Measurements from ENCODE around the gene ITSN2.

- TF ChIP-seq TP53 (CRISPR knock-in tag; IDR thresholded peaks at IDR 0.05) = no peak
- TF ChIP-seq CTCF (IDR thresholded peaks at IDR 0.05) = no peak
- no peak for TF ChIP-seq SP1 (CRISPR knock-in tag; conservative IDR thresholded peaks at IDR 0.05)
- TF ChIP-seq ATF3 (CRISPR knock-in tag; conservative IDR thresholded peaks at IDR 0.05) = no peak
- no peak for TF ChIP-seq ZNF532 (CRISPR knock-in tag; IDR thresholded peaks at IDR 0.05; ENCODE audit: borderline replicate concordance)
- TF ChIP-seq ESRRA (CRISPR knock-in tag; IDR thresholded peaks at IDR 0.05; ENCODE audit: borderline replicate concordance) = no peak
- TF ChIP-seq ELF4 (CRISPR knock-in tag; IDR thresholded peaks at IDR 0.05; ENCODE audit: low read depth) = no peak
These were observed 199.6 kb downstream of the ITSN2 start for GRCh38 chr2:24160761-24161160.

Data from WTC11 (cell line).